Measurements from ENCODE around the gene GABBR2.

Gene GABBR2

DNA sequence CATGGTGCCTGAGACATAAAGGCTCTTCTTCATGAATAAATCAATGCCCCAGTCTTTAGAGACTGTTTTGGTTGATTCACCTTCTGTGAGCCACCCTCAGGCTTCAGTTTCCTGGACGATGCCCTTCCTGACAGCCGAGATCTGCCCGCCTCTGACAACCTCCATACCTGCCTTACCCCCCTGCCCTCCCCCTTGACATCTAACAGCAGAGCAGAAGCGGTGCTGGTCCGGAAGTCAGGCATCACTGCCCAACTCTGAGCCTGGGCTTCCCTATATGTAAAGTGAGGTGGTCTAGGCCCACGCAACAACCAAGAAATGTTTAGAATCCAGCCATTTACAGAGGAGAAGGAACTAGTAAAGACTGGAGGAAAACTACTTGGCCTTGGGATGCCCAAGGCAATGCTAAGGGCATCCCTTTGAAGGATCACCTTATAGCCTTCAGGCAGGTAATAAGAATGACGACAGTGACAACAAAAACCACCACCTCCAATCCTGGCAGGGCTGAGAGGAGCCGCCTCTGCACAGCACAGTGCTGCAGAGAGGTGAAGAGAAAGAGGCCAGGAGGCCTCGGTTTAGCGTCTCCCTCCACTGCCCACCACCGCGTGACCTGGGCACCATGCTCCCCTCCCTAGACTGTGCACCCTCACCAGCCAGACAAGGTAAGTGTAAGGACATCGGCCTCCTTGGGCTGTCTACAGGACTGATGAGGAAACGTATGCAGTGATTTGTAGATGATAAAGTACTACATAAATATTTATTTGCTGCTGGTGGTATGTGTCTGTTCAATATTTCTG is 35.3 kb upstream of the GABBR2 start:
- no peak for DNase-seq (ENCODE audit: insufficient read length, low spot score)
- TF ChIP-seq, protein P1, sequence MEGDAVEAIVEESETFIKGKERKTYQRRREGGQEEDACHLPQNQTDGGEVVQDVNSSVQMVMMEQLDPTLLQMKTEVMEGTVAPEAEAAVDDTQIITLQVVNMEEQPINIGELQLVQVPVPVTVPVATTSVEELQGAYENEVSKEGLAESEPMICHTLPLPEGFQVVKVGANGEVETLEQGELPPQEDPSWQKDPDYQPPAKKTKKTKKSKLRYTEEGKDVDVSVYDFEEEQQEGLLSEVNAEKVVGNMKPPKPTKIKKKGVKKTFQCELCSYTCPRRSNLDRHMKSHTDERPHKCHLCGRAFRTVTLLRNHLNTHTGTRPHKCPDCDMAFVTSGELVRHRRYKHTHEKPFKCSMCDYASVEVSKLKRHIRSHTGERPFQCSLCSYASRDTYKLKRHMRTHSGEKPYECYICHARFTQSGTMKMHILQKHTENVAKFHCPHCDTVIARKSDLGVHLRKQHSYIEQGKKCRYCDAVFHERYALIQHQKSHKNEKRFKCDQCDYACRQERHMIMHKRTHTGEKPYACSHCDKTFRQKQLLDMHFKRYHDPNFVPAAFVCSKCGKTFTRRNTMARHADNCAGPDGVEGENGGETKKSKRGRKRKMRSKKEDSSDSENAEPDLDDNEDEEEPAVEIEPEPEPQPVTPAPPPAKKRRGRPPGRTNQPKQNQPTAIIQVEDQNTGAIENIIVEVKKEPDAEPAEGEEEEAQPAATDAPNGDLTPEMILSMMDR (IDR thresholded peaks at IDR 0.05; ENCODE audit: insufficient read depth, missing control alignments): no peak
- no peak for FAIRE-seq

DNA sequence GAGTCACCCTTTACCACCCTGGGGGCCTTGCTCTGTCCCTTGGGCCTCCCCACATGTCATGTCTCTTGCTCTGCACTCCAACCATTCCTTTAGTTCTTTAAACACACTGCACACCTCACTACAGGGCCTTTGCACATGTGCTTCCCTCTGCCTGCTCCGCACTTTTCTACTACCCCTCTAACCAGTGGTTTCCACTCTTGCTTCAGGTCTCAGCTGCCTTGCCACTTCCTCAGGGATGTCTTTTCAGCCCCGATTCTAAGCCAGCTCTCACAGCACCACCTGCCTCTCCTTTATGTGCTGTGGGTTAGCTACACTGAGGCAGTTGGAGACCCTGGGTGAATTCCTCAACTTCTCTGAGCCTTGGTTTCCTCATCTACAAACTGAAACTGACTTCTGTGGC is 34.6 kb upstream of the GABBR2 start:
- TF ChIP-seq, protein P1 (IDR thresholded peaks at IDR 0.05; ENCODE audit: insufficient read depth, missing control alignments): no peak
- FAIRE-seq (no peak), DNase-seq (ENCODE audit: insufficient read length, low spot score) (no peak)

DNA sequence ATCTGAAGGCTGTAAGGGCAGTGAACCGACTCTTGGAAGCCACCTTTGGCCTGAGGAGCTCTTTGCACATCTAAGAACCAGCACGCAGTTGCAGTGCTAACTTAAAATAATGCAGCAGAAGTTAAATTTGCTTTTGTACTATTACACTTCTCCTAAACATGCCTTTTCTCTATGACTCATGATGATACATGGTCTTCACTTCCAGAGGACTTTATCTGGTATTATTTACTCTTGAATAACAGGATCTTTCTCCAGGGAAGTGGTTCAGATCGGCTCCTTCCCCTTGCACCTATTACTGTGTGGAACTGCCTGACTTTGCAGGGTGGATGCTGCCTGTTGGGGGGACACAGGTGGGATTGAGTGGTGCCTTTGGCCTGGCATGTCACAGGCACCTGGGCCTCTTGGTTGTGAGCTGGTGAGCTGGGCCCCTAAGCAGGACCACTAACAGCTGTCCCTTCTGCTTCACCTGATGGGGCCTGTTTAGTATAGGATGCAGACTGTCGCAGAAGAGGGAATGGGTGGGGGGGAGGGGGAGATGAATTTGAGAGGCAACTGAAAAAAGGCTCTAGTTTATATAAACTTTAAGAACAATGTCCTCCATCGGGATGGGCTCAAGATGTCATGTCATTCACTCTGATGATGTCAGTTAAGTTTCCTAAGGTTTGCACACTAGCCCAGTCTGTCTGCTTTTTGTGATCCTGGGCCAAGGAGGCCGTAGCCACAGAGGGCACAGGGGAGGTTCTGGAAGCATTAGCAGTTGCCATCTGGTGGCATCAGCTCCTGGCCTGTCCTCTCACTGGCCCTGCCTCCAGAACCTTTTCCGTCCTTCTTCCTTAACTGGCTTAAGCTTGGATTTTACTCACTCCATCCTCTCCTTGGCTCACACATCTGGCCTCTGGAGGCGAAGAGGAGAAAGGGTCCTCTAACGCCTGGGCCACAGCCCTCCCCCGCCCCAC is 33.9 kb upstream of the GABBR2 start:
- FAIRE-seq: no peak
- TF ChIP-seq, protein P1 (IDR thresholded peaks at IDR 0.05; ENCODE audit: insufficient read depth, missing control alignments): no peak
- DNase-seq (ENCODE audit: insufficient read length, low spot score): no peak

DNA sequence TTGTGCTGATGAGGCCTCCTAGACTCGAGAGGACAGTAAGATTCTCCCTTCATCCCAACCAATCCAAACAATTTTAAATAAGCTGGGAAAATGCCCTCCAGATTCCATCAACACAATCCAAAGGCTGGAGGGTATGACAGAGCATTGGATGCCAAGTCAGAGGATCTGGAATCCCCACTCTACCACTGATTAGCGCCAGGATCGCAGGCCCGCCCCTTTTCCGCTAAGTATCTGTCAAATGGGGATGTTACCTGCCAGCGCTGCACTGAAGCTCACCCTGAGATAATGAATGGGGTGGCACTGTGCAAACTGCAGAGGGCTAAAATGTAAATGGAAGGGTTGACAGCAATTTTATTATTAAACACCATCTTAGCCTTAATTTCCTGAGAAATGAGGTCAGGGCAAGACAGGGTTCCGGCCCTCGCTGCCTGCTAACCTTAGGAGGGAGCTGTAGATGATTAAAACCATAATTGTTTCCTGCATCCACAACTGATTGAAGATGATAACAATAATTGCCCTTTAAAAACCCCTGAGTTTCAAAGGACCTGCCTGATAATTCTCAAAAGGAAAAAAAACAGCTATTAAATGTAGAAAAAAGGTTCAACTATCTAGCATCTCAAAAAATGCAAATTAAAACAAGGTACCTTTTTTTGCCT is 31.6 kb upstream of the GABBR2 start:
- TF ChIP-seq, protein P1 (IDR thresholded peaks at IDR 0.05; ENCODE audit: insufficient read depth, missing control alignments): no peak
- DNase-seq (ENCODE audit: insufficient read length, low spot score) (no peak), FAIRE-seq (no peak)

DNA sequence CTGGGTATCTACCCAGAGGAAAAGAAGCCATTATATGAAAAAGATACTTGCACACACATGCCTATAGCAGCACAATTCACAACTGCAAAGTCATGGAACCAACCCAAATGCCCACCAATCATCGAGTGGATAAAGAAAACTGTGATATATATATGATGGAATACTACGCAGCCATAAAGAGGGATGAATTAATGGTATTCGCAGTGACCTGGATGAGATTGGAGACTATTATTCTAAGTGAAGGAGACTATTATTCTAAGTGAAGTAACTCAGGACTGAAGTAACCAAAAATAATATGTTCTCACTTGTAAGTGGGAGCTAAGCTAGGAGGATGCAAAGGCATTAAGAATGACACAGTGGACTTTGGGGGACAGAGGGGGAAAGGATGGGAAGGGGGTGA is 30.0 kb upstream of the GABBR2 start:
- FAIRE-seq (no peak), DNase-seq (ENCODE audit: insufficient read length, low spot score) (no peak)
- TF ChIP-seq, protein P1 (IDR thresholded peaks at IDR 0.05; ENCODE audit: insufficient read depth, missing control alignments): no peak

DNA sequence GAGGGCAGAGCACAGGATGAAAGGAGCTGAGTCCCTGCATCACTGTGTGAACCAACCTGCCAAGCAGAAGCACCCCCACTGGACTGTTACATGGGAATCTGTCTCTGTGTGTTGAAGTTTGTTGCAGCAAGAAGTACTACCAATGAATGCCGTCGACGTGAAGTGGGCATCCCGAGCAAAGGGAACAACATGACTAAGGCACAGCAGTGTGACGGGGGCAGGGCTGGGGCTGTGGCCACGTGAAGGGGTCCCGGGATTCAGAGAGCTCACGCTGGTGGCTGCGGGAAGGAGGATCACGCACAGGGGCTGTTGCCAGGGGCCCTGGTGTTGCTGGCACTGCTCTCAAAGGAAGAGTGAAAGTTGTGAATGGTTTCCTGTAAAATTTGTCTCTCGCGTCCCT is 27.5 kb upstream of the GABBR2 start:
- FAIRE-seq (no peak), DNase-seq (ENCODE audit: insufficient read length, low spot score) (no peak)
- TF ChIP-seq, protein P1 (IDR thresholded peaks at IDR 0.05; ENCODE audit: insufficient read depth, missing control alignments): no peak

Data from D721Med (cell line).